Thoracic aorta (tissue), 2 donors: ENCODE results near the gene C2CD4C. TPM values are rescaled to one million over a fixed set of nuclear protein-coding genes. Genes with fewer than 3 reads are reported as not detected.

Experiments
- ATAC-seq: fragments of 150-250 bp; one replicate; pipeline ENCODE4 v1.8.0; 2017; ENCODE audit warnings: low read depth; ENCODE audit not compliant: insufficient number of reproducible peaks, low FRiP score
- DNase-seq: peaks from one replicate; pipeline ENCODE4 v3.0.0-alpha.2; 2020; ENCODE audit warnings: low spot score
- H3K27ac ChIP-seq, 2 donors: fragments of 200-600 bp; sonication (generic); 1 replicate in 1 of 2; 2 replicates in 1 of 2; pipeline ENCODE4 v1.5.1; 2016; ENCODE audit warnings: mild to moderate bottlenecking in 2 of 2, moderate library complexity in 2 of 2
- H3K27me3 ChIP-seq: fragments of 200-600 bp; sonication (generic); replicated peaks from 2 replicates; pipeline ENCODE4 v1.6.0; 2016; ENCODE audit warnings: mild to moderate bottlenecking; ENCODE audit not compliant: insufficient read depth
- H3K36me3 ChIP-seq: fragments of 200-600 bp; sonication (generic); one replicate; pipeline ENCODE4 v1.5.1; 2016
- H3K4me1 ChIP-seq, 2 donors: fragments of 200-600 bp; sonication (generic); 1 replicate in 1 of 2; 2 replicates in 1 of 2; pipeline versions ENCODE4 v1.5.1 to v1.6.0; 2016; ENCODE audit warnings: low read depth in 2 of 2, mild to moderate bottlenecking in 1 of 2; ENCODE audit not compliant: control insufficient read depth in 1 of 2
- H3K4me3 ChIP-seq: fragments of 200-600 bp; sonication (generic); 2 replicates; pipeline ENCODE4 v1.5.1; 2016; ENCODE audit warnings: mild to moderate bottlenecking
- H3K9me3 ChIP-seq: fragments of 200-600 bp; sonication (generic); 2 replicates; pipeline ENCODE4 v1.5.1; 2016
- total RNA-seq, 2 donors: library from RNA; depleted of rRNA; stranded (reverse); fragments of >200 nt; gene quantifications; one replicate each; pipeline versions ENCODE4 v1.1.0 to v1.2.3, GENCODE V29; 2016
- TF ChIP-seq, protein P1 (sequence below): fragments of 200-600 bp; sonication (generic); IDR thresholded peaks from one replicate; pipeline ENCODE4 v1.5.1; 2019; ENCODE audit warnings: antibody characterized with exemption

C2CD4C gene
- 1 to 10 TPM in 1 of 2 donors, under 1 TPM in 1; 0.54 to 1.6 TPM for total RNA-seq

- no peak for ATAC-seq
Observed at GRCh38 chr19:408902-409515, at the start of gene C2CD4C. Gene C2CD4C (minus strand): TSS chr19:409147. CDS start chr19:408361, 786 bp downstream.

GRCh38 chr19:458091-459042 lies 49.4 kb upstream of the C2CD4C start:
- peaks cover 0 to 5% of the 10 kb centered on the region in 2 donors for H3K4me1 ChIP-seq
- no peak overlapping the region for H3K4me3 ChIP-seq
- H3K9me3 ChIP-seq: no peaks in the 10 kb centered on the region
- H3K27ac ChIP-seq: no peak overlapping the region
- ATAC-seq (no peak), DNase-seq (no peak)
- TF ChIP-seq, protein P1, sequence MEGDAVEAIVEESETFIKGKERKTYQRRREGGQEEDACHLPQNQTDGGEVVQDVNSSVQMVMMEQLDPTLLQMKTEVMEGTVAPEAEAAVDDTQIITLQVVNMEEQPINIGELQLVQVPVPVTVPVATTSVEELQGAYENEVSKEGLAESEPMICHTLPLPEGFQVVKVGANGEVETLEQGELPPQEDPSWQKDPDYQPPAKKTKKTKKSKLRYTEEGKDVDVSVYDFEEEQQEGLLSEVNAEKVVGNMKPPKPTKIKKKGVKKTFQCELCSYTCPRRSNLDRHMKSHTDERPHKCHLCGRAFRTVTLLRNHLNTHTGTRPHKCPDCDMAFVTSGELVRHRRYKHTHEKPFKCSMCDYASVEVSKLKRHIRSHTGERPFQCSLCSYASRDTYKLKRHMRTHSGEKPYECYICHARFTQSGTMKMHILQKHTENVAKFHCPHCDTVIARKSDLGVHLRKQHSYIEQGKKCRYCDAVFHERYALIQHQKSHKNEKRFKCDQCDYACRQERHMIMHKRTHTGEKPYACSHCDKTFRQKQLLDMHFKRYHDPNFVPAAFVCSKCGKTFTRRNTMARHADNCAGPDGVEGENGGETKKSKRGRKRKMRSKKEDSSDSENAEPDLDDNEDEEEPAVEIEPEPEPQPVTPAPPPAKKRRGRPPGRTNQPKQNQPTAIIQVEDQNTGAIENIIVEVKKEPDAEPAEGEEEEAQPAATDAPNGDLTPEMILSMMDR: no peak
- H3K36me3 ChIP-seq: no peaks in the 10 kb centered on the region
- peaks cover 6% of the 10 kb centered on the region for H3K27me3 ChIP-seq

More at GRCh38 chr19:408902-409515, at the start of gene C2CD4C:
- H3K36me3 ChIP-seq: no peaks in the 10 kb centered on the region
- no peak within 1 kb of the TSS for H3K27ac ChIP-seq
- peaks cover 7% of the 10 kb centered on the region for H3K27me3 ChIP-seq
- peaks cover 9 to 16% of the 10 kb centered on the region in 2 donors for H3K4me1 ChIP-seq
- H3K4me3 ChIP-seq: peak within 1 kb of the TSS; percentile 70
- TF ChIP-seq, protein P1: no peak
- no peak for DNase-seq
- no peaks in the 10 kb centered on the region for H3K9me3 ChIP-seq

DNA sequence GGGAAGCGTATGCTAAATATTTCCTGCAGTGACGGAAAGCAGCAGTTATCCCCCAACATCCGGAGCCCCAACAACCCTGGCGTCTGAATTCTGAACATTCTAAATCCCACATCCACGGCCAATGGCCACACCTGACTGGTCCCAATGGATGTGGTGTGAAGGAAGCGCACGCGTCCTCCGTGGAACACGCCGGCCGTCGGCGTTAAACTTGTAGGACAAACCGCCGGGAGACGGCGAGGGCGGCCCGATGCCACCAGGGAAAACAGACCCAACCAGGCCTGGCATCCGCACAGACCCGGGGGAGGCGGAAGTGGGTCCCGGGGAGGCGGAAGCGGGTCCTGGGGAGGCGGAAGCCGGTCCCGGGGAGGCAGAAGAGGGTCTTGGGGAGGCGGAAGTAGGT lies 48.7 kb upstream of the C2CD4C start:
- DNase-seq (no peak), ATAC-seq (no peak)
- Histone ChIP-seq H3K4me1 (peaks cover 0 to 5% of the 10 kb centered on the region in 2 donors), H3K36me3 (no peaks in the 10 kb centered on the region), H3K9me3 (no peaks in the 10 kb centered on the region), H3K4me3 (no peak overlapping the region), H3K27me3 (peaks cover 6% of the 10 kb centered on the region), H3K27ac (no peak overlapping the region)
- TF ChIP-seq, protein P1: no peak

GRCh38 chr19:456547-457110 lies 47.7 kb upstream of the C2CD4C start:
- no peaks in the 10 kb centered on the region for H3K9me3 ChIP-seq
- ATAC-seq: no peak
- TF ChIP-seq, protein P1: no peak

More at GRCh38 chr19:456547-457110, 47.7 kb upstream of the C2CD4C start:
- Histone ChIP-seq H3K4me3 (no peak overlapping the region), H3K27ac (no peak overlapping the region), H3K36me3 (no peaks in the 10 kb centered on the region), H3K4me1 (peaks cover 0 to under 1% of the 10 kb centered on the region in 2 donors), H3K27me3 (peaks cover 3% of the 10 kb centered on the region)
- DNase-seq: no peak
